A549 (cell line): ENCODE measurements around the gene ADAMTSL3. TPM values are rescaled to one million over a fixed set of nuclear protein-coding genes. Genes with fewer than 3 reads are reported as not detected.

Experiments
- ATAC-seq, 2 experiments: fragments of 200-7000 bp in 1 of 2; fragments of >200 bp in 1 of 2; cut with Nextera tagmentation in 1 of 2; cut with Tn5 transposase in 1 of 2; 3 replicates each; pipeline versions ENCODE4 v1.8.0 to v1.9.1; 2018 to 2020; ENCODE audit warnings: mild to moderate bottlenecking in 1 of 2, moderate library complexity in 1 of 2
- CTCF ChIA-PET: fragments of 300-600 bp; sonication (Branson Sonifier 250); formaldehyde crosslinking; extraction: SDS; loops from one replicate; lab custom pipeline; 2021; ENCODE audit warnings: antibody characterized with exemption, inconsistent platforms; lab: Yijun Ruan, JAX
- POLR2A ChIA-PET: fragments of 350-600 bp; formaldehyde crosslinking; extraction: SDS; loops from one replicate; lab custom pipeline; 2021; ENCODE audit warnings: antibody characterized with exemption, inconsistent platforms; lab: Yijun Ruan, JAX
- DNase-seq, 2 experiments: peaks; one replicate each; pipeline versions ENCODE4 v3.0.0 to v3.0.0-alpha.2; 2011 to 2016; ENCODE audit warnings: low read depth in 1 of 2, low spot score in 1 of 2
- FAIRE-seq: peaks from 2 replicates; lab custom pipeline; 2011; peaks lifted over from hg19 to GRCh38; lab: Jason Lieb, UNC
- H3K27ac ChIP-seq, 2 experiments: fragments of >200 bp; sonication (Bioruptor Twin); formaldehyde crosslinking; 3 replicates each; pipeline ENCODE4 v1.5.1; 2016 to 2017
- H3K4me1 ChIP-seq: fragments of >200 bp; sonication (Bioruptor Twin); formaldehyde crosslinking; 3 replicates; pipeline ENCODE4 v1.6.1; 2016
- H3K4me2 ChIP-seq: fragments of >200 bp; sonication (Bioruptor Twin); formaldehyde crosslinking; 3 replicates; pipeline ENCODE4 v1.6.1; 2016
- H3K4me3 ChIP-seq: fragments of >200 bp; sonication (Bioruptor Twin); formaldehyde crosslinking; 3 replicates; pipeline ENCODE4 v1.5.1; 2016
- H3K9me3 ChIP-seq: fragments of >200 bp; sonication (Bioruptor Twin); formaldehyde crosslinking; 3 replicates; pipeline ENCODE4 v1.6.1; 2016
- BHLHE40 ChIP-seq: IDR thresholded peaks from 2 replicates; pipeline ENCODE4 v1.6.1; 2012; ENCODE audit warnings: low read depth, low read length, inconsistent platforms
- CEBPB ChIP-seq, 2 experiments: fragments of >200 bp in 1 of 2; sonication (Bioruptor Twin) in 1 of 2; formaldehyde crosslinking in 1 of 2; IDR thresholded peaks; 2 replicates each; pipeline ENCODE4 v1.6.1; 2012 to 2016
- CHD4 ChIP-seq: fragments of 200-600 bp; sonication (generic); IDR thresholded peaks from 2 replicates; pipeline ENCODE4 v1.6.1; 2016; ENCODE audit warnings: antibody characterized with exemption, mild to moderate bottlenecking, borderline replicate concordance
- EHMT2 ChIP-seq: fragments of 200-600 bp; sonication (generic); IDR thresholded peaks from 2 replicates; pipeline ENCODE4 v1.6.1; 2016; ENCODE audit warnings: antibody characterized with exemption, low read depth, mild to moderate bottlenecking, moderate library complexity
- ESRRA ChIP-seq: fragments of 150-350 bp; IDR thresholded peaks from 2 replicates; pipeline ENCODE4 v1.6.1; 2014; ENCODE audit warnings: mild to moderate bottlenecking, low read length, borderline replicate concordance
- FOSB ChIP-seq: fragments of 250-450 bp; sonication (Bioruptor Pico); IDR thresholded peaks from 2 replicates; pipeline ENCODE4 v1.5.0; 2020; ENCODE audit warnings: mild to moderate bottlenecking, moderate library complexity
- FOSL2 ChIP-seq, 2 experiments: fragments of 450-650 bp in 1 of 2; fragments of >200 bp in 1 of 2; sonication (Bioruptor Twin) in 1 of 2; formaldehyde crosslinking; IDR thresholded peaks; 2 replicates each; pipeline versions ENCODE4 v1.5.0 to v1.6.1; 2016 to 2020; ENCODE audit warnings: mild to moderate bottlenecking in 1 of 2, moderate library complexity in 1 of 2
- FOXS1 ChIP-seq: fragments of 250-450 bp; sonication (Bioruptor Pico); IDR thresholded peaks from 2 replicates; pipeline ENCODE4 v1.5.0; 2020; ENCODE audit warnings: mild to moderate bottlenecking, moderate library complexity
- HEYL ChIP-seq: fragments of 250-450 bp; sonication (Bioruptor Pico); IDR thresholded peaks from 2 replicates; pipeline ENCODE4 v1.8.0; 2021; ENCODE audit warnings: mild to moderate bottlenecking, moderate library complexity
- HOXB13 ChIP-seq: fragments of 250-450 bp; sonication (Bioruptor Pico); IDR thresholded peaks from 2 replicates; pipeline ENCODE4 v1.5.0; 2020; ENCODE audit warnings: low read depth, mild to moderate bottlenecking, moderate library complexity
- JUNB ChIP-seq: fragments of >200 bp; sonication (Bioruptor Twin); formaldehyde crosslinking; IDR thresholded peaks from 2 replicates; pipeline ENCODE4 v1.6.1; 2016
- MAFK ChIP-seq: fragments of 450-650 bp; IDR thresholded peaks from 2 replicates; pipeline ENCODE4 v1.6.1; 2014; ENCODE audit not compliant: partially characterized antibody
- PHF8 ChIP-seq: fragments of 200-600 bp; sonication (generic); IDR thresholded peaks from 2 replicates; pipeline ENCODE4 v1.6.1; 2016; ENCODE audit warnings: low read depth, mild to moderate bottlenecking, antibody characterized with exemption, moderate library complexity, borderline replicate concordance
- POLR2A ChIP-seq: IDR thresholded peaks from 2 replicates; pipeline ENCODE4 v1.6.1; 2012; ENCODE audit warnings: mild to moderate bottlenecking, low read length
- RAD21 ChIP-seq, 2 experiments: fragments of >200 bp in 1 of 2; sonication (Bioruptor Twin) in 1 of 2; formaldehyde crosslinking in 1 of 2; IDR thresholded peaks in 1 of 2; conservative IDR thresholded peaks in 1 of 2; 2 replicates in 1 of 2; 3 replicates in 1 of 2; pipeline ENCODE4 v1.6.1; 2012 to 2018; ENCODE audit warnings: inconsistent platforms in 1 of 2
- RCOR1 ChIP-seq: fragments of 150-350 bp; IDR thresholded peaks from 2 replicates; pipeline ENCODE4 v1.6.1; 2014; ENCODE audit warnings: antibody characterized with exemption, low read length, low read depth
- REST ChIP-seq: fragments of 200-600 bp; sonication (generic); IDR thresholded peaks from 2 replicates; pipeline ENCODE4 v1.6.1; 2016; ENCODE audit warnings: antibody characterized with exemption, mild to moderate bottlenecking, moderate library complexity
- RFX5 ChIP-seq: fragments of 450-650 bp; IDR thresholded peaks from 2 replicates; pipeline ENCODE4 v1.7.1; 2014; ENCODE audit warnings: antibody characterized with exemption, mild to moderate bottlenecking, moderate library complexity
- SREBF2 ChIP-seq: fragments of 450-650 bp; IDR thresholded peaks from 2 replicates; pipeline ENCODE4 v1.6.1; 2014; ENCODE audit warnings: mild to moderate bottlenecking, moderate library complexity
- WGBS: methylation state at CpG from one replicate; pipeline ENCODE4 v1.1.6; 2017; ENCODE audit errors: missing lambda C conversion rate; 5-methylcytosine and 5-hydroxymethylcytosine counted together
- polyA plus RNA-seq, 4 experiments: library from polyadenylated mRNA; depleted of rRNA in 3 of 4; stranded (reverse); fragments of >200 nt; fragmentation: RNase III in 1 of 4; extraction: RNeasy Plus Mini Kit Qiagen cat#74134 plus additional on column Dnase treatment in 1 of 4; gene quantifications; 2 replicates in 3 of 4; 3 replicates in 1 of 4; pipeline ENCODE4 v1.2.3, GENCODE V29; 2011 to 2017
- TF ChIP-seq, protein P1 (sequence below): fragments of >200 bp; sonication (Bioruptor Twin); formaldehyde crosslinking; IDR thresholded peaks from 3 replicates; pipeline ENCODE4 v1.5.1; 2016
- TF ChIP-seq, protein P2 (sequence below): fragments of >200 bp; sonication (Bioruptor Twin); formaldehyde crosslinking; IDR thresholded peaks from 2 replicates; pipeline ENCODE4 v1.6.1; 2016
- TF ChIP-seq, protein P3 (sequence below): IDR thresholded peaks from 2 replicates; pipeline ENCODE4 v1.6.1; 2012; ENCODE audit warnings: low read depth, borderline replicate concordance

ADAMTSL3 gene
- polyA plus RNA-seq, 2 of the 4 experiments (the other 2 are of a cell fraction), result 0.22 to 0.25 TPM

DNA sequence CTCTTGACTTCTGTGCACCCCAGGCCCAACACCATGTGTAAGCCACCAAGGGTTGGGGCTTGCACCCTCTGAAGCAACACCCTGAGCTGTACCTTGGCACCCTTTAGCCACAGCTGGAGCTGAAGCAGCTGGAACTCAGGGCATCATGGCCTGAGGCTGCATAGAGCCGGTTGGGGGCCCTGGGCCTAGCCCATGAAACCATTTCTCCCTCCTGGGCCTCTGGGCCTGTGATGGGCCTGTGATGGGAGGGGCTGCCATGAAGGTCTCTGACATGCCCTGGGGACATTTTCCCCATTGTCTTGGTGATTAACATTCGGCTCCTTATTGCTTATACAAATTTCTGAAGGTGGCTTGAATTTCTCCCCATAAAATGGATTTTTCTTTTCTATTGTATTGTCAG is 22.4 kb upstream of the ADAMTSL3 start (continued):
- TF ChIP-seq, protein P1, sequence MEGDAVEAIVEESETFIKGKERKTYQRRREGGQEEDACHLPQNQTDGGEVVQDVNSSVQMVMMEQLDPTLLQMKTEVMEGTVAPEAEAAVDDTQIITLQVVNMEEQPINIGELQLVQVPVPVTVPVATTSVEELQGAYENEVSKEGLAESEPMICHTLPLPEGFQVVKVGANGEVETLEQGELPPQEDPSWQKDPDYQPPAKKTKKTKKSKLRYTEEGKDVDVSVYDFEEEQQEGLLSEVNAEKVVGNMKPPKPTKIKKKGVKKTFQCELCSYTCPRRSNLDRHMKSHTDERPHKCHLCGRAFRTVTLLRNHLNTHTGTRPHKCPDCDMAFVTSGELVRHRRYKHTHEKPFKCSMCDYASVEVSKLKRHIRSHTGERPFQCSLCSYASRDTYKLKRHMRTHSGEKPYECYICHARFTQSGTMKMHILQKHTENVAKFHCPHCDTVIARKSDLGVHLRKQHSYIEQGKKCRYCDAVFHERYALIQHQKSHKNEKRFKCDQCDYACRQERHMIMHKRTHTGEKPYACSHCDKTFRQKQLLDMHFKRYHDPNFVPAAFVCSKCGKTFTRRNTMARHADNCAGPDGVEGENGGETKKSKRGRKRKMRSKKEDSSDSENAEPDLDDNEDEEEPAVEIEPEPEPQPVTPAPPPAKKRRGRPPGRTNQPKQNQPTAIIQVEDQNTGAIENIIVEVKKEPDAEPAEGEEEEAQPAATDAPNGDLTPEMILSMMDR, result no peak
- TF ChIP-seq HEYL, result no peak
- TF ChIP-seq PHF8, result no peak
- TF ChIP-seq, protein P2, sequence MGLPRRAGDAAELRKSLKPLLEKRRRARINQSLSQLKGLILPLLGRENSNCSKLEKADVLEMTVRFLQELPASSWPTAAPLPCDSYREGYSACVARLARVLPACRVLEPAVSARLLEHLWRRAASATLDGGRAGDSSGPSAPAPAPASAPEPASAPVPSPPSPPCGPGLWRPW, result no peak

DNA sequence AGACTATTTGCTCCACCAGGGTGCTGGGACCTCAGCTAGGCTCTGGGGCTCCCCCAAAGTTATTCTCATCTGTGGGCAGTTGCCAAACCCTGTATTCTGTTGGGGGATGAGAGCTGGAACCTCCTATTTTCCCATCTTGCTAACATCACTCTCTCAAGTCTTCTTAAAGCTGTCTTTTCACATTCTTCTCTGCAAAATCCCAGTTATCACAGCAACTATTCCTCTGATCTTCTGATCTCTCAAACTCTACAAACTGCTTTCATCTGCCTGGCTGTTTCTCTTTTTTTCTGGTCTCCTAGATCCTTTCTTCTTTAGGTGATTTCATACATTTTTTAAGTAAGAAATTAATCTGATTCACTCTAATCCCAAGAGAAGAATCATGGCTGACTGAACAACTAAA is 10.7 kb upstream of the ADAMTSL3 start:
- Histone ChIP-seq H3K4me3 (no peak overlapping the region), H3K4me1 (no peaks in the 10 kb centered on the region), H3K4me2 (no peak overlapping the region), H3K27ac (no peak overlapping the region), H3K9me3 (peaks cover under 1% of the 10 kb centered on the region; the same call in 2 of the 3 replicates)
- TF ChIP-seq HOXB13 (CRISPR knock-in tag) (no peak), CHD4 (no peak), BHLHE40 (no peak), ESRRA (no peak), EHMT2 (no peak), JUNB (no peak), HEYL (no peak)
- no peak for DNase-seq
- CTCF ChIA-PET, result no interaction called here
- no peak for FAIRE-seq
- POLR2A ChIA-PET, result no interaction called here
- no peak for ATAC-seq

GRCh38 chr15:83644439-83644838 is 9.5 kb upstream of the ADAMTSL3 start:
- peak; percentile 59 for FAIRE-seq
- H3K4me3 ChIP-seq, result no peak overlapping the region
- no peak overlapping the region for H3K4me2 ChIP-seq
- POLR2A ChIA-PET, result no interaction called here
- H3K27ac ChIP-seq, result no peak overlapping the region
- CTCF ChIA-PET, result interaction anchor here (0.6 to 1.0 kb wide), 2 partner anchors 9 to 12 kb away, joined by 3 read pairs; no protein-coding TSS in a partner anchor
- peaks cover 4% of the 10 kb centered on the region; the same call in 2 of the 3 replicates for H3K9me3 ChIP-seq
- no peak for ATAC-seq
- H3K4me1 ChIP-seq, result no peaks in the 10 kb centered on the region
- no peak for DNase-seq
- TF ChIP-seq CEBPB (IDR thresholded peaks at IDR 0.05), result no peak
- TF ChIP-seq RAD21 (conservative IDR thresholded peaks at IDR 0.05 in 1 of 2, IDR thresholded peaks at IDR 0.05 in 1 of 2), result no peak
- TF ChIP-seq, protein P3, sequence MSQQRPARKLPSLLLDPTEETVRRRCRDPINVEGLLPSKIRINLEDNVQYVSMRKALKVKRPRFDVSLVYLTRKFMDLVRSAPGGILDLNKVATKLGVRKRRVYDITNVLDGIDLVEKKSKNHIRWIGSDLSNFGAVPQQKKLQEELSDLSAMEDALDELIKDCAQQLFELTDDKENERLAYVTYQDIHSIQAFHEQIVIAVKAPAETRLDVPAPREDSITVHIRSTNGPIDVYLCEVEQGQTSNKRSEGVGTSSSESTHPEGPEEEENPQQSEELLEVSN, result no peak
- TF ChIP-seq REST, result no peak
- no peak for TF ChIP-seq FOXS1 (CRISPR knock-in tag)
- no peak for TF ChIP-seq FOSL2 (IDR thresholded peaks at IDR 0.05)
- peak; percentile 76 for TF ChIP-seq FOSL2 (CRISPR knock-in tag; IDR thresholded peaks at IDR 0.05)
- no peak for TF ChIP-seq FOSB (CRISPR knock-in tag)
- TF ChIP-seq JUNB, result no peak
- no peak for TF ChIP-seq RCOR1
- TF ChIP-seq, protein P1, result no peak
- no peak for TF ChIP-seq POLR2A
- TF ChIP-seq RFX5, result no peak
- peak; percentile 40 for TF ChIP-seq MAFK
- no peak for TF ChIP-seq SREBF2
- 12% methylated on average over 1 of the region's 1 CpG for WGBS
